ENCODE measurements around the gene CNTNAP2.

CNTNAP2 gene

GRCh38 chr7:146709451-146710027, 592.9 kb downstream of the CNTNAP2 start:
- no peak for DNase-seq

DNA sequence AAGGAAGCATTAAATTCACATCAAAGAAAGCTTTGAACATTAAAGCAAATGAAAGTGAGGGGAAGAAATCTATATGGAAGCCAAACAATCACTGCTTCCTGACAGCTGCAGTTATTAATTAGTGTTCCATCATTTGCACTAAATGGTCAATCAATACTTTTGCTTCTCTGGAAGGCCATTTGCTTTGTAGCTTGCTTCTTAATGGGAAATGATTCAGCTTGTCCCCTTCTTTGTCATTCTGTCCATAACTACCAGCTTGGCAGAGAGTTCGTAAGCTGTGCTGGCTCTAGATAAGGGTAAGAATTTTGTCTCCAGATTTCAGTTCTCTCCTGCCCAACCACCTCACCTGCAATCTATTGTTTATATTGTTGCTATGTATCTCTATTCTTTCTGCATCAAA, 596.6 kb downstream of the CNTNAP2 start:
- DNase-seq: no peak

DNA sequence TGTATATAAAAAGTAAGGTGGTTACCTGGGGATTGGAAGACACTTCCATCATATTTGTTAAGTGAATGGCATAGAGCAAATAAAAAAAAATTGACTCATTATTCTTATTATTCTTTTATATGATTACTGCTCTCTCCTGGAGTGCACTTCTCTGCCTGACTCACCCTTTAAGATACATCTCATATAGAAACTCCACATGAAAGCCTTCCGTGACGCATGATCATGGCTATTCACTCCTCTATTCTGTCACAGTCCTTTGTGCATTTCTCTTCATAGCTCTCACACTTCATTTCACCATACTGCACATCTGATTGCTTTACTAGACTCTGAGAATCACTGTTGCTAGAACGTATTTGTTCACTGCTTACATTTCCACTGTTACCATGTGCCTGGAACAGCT, 597.3 kb downstream of the CNTNAP2 start:
- DNase-seq: no peak

DNA sequence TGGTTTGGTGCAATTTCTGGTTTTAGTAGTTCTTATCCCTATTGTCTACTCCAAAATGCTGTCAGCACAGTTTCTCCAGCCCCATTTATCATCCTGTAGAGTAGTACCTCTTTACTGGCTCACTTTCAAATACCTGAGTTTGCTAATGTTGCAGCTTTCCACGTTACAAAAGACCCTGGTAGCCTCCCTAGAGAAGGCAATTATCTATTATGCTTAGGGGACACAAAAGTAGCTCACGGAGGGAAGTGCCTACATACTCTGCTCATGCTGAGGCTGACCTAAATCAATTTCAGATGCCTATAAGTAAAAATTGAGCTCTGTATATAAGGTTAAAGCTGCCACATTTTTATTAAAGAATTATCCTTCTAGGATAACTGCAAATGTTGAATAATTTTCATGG, 603.6 kb downstream of the CNTNAP2 start:
- no peak for DNase-seq

DNA sequence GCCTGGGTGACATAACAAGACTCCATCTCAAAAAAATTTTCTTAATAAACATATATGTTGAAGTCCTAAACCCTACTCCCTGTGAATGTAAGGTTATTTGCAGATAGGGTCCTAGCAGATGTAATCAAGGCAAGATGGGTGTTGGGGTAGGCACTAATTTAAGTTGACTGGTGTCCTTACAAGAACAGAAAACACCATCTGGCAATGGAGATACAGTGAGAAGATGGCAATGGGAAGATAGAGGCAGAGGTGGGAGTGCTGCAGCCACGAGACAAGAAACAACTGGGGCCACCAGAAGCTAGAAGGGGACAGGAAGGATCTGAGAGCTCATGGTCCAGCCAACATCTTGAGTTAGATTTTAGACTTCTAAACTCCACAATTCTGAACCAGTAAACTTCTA, 606.4 kb downstream of the CNTNAP2 start:
- DNase-seq: no peak

DNA sequence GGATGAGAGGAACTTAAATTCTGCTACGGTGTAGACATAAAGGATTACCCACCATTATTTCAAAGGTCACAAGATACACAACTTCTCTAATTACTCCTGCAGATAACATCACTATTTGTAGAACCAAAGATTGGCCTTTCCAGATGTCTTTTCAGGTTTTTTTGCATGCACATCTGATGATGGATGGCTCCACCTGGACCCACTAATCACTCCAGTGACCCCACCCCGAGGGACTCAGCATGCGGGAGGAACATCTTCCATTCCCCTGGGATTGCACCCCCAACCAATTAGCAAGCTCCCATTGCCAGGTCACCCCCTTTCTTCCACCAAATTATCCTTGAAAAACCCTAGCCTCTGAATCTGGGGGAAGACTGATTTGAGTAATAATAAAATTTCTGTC, 608.9 kb downstream of the CNTNAP2 start:
- no peak for DNase-seq

GRCh38 chr7:146728141-146728540, 611.5 kb downstream of the CNTNAP2 start:
- no peak for DNase-seq

GRCh38 chr7:146728611-146729010, 612.0 kb downstream of the CNTNAP2 start:
- no peak for DNase-seq

GRCh38 chr7:146731185-146731584, 614.6 kb downstream of the CNTNAP2 start:
- DNase-seq: no peak

DNA sequence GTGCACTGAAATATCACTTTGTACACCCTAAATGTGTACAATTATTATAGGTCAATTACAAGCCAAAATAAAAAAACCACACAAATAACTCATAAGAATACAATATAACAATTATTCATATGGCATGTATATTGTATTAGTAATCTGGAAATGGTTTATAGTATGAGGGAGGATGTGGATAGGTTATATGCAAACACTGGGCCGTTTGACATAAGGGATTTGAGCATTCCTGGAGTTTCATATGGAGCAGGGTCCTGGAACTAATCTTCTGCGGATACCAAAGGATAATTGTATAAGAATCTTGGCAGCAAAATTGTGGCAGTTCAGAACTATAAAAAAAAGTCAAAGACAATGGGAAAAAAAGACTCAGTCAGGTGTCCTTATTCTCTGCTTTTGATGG, 619.4 kb downstream of the CNTNAP2 start:
- DNase-seq: no peak

GRCh38 chr7:146736446-146737190, 620.0 kb downstream of the CNTNAP2 start:
- DNase-seq: no peak

DNA sequence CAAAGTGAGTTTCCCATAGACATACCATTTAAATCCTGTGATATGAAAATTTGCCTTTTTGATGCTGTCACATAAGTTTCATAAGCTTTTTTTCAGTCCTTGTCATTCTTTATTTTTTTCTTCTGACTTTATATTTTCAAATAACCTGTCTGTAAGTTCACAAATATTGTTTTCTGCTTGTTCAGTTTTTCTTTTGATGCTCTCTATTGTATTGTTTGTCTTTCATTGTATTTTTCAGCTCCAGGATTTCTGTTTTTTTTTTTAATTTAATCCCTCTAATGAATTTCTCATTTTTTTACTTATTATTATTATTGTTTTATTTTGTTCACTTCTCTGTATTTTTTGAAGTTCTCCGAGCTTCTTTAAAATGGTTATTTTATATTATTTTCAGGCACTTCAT, 623.4 kb downstream of the CNTNAP2 start:
- DNase-seq: no peak

DNA sequence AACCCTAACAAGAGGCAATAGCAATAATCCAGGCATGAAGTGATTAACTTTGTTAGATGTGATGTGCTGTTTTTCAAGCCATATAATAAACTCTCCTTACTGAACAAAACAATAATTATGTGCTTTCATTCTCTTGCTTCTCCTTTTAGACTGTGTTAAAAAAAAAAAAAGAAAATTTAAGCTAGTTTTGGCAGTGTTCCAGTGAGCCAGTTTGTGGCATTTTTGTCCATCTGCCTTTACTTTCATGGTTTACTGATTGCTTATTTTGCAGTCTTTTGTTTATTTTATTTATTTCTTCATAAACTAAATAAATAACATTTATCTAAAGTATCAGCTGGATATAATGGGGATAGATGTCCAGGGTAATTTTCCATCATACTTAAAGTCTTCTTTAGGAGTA, 625.3 kb downstream of the CNTNAP2 start:
- DNase-seq: no peak

- DNase-seq: no peak
Observed at GRCh38 chr7:146754385-146754784, 637.8 kb downstream of the CNTNAP2 start.

GRCh38 chr7:146755585-146755984, 639.0 kb downstream of the CNTNAP2 start:
- DNase-seq: no peak

DNA sequence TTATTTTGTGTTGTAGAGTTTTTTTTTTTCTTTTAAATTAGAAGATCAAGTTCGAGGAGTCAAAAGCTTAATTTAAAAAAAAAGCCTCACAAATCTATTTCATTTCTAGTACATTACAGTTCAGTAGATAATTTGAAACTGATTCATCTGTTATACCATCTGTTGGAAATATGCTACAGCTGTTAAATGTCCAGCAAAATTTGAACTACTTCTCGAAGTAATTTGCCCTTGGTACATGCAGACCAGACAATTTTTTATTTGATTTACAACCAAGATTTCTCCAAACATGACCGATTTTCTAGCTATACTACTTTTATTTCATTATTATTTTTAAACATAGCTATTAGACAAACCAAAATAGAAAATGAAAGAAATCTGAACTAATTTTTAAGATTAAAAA, 647.9 kb downstream of the CNTNAP2 start:
- DNase-seq: no peak

- DNase-seq: no peak
Observed at GRCh38 chr7:146768957-146769356, 652.4 kb downstream of the CNTNAP2 start.

DNA sequence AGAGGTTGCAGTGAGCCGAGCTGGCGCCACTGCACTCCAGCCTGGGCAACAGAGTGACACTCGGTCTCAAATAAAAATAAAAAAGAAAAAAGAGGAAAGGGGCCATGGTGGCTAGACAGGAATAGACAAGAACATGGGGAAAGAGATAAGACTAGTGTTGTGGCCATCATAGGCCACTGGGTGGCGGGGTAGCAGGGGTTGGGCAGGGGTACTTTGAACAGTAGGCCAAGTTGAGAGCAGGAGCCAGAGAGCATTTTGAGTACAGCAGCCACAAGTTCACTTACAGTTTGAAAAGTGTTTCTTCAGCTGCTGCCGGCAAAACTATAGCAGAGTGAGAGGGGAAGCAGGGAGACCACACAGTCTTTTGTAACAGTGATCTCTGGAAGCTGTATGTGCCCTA, 656.0 kb downstream of the CNTNAP2 start:
- no peak for DNase-seq

DNA sequence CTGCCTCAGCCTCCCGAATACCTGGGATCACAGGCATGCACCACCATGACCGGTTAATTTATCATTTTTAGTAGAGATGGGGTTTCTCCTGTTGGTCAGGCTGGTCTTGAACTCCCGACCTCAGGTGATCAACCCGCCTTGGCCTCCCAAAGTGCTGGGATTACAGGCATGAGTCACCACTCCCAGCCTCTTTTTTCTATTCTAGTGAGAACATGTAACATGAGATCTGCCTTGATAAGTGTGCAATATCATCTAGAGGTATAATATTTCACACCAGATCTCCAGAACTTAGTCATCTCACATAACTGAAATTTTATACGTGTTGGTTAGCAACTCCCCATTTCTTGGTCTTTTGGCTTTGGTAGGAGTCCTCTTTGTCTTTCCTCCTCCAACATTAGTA, 656.9 kb downstream of the CNTNAP2 start:
- DNase-seq: no peak

GRCh38 chr7:146781352-146782116, 664.9 kb downstream of the CNTNAP2 start:
- no peak for DNase-seq

DNA sequence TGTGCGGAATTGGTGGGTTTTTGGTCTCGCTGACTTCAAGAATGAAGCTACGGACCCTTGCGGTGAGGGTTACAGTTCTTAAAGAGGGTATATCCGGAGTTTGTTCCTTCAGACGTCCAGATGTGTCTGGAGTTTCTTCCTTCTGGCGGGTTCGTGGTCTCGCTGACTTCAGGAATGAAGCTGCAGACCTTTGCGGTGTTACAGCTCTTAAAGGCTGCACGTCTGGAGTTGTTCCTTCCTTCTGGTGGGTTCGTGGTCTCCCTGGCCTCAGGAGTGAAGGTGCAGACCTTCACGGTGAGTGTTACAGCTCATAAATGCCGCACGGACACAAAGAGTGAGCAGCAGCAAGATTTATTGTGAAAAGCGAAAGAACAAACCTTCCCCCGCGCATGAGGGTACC, 670.7 kb downstream of the CNTNAP2 start:
- no peak for DNase-seq

DNA sequence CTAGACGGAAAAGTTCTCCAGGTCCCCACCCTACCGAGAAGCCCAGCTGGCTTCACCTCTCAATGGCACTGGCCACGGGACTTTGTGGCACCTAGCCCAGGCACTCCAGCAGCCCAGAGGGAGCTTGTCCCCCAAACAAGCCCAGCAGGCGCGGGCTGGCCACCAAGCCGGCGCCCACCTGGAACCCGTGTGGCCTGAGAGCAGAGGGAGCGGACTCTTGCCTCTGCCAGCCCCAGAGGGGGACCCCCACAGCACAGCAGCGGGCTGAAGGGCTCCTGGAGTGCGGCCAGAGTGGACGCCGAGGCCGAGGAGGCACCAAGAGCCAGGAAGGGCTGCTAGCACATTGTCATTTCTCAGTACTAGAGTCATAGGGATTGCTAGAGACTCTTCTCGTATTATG, 671.4 kb downstream of the CNTNAP2 start:
- no peak for DNase-seq

DNA sequence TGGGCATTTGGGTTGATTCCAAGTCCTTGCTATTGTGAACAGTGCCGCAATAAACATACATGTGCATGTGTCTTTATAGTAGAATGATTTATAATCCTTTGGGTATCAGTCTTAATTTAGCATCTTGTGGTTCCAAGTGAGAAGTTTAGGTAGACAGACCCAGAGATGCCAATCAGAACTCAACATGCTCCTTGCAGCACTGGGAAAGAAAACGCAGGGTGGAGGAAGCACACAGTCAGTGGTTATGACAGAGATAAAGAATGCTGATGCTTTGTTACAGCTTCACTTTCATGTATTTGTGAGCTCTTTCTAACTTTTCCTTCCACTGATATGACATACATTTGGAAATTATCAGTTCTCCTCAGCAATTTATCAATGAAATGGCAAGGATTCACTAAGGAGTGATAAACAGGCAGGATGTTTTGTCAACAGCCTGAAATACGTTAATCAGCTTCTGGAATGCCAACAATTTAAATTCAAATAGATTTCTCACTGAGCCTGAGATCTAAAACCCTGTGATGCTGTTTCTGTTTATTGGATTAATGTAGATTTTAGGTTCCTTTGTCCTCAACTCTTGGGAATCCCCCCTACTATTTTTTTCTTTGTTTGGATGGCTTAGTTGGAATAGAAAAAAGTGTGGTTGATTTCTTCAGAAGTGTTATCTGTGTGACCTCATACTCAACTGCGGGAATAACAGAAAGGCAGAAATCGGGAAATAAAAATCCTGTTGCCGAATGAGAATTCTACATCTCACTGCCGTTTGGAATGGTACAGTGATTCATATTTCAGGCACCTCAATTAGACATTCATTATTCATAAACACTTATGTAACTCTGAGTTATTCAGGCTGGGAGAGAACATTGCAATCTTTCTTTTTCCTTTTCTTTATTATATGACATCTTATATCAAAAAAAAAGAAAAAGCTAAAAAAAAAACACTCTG, 675.0 kb downstream of the CNTNAP2 start:
- no peak for DNase-seq
